ENCODE measurements around the gene FOXP2.
A peak's percentile ranks its signal among the peaks of the same experiment; 100 is the strongest.

The FOXP2 gene

DNA sequence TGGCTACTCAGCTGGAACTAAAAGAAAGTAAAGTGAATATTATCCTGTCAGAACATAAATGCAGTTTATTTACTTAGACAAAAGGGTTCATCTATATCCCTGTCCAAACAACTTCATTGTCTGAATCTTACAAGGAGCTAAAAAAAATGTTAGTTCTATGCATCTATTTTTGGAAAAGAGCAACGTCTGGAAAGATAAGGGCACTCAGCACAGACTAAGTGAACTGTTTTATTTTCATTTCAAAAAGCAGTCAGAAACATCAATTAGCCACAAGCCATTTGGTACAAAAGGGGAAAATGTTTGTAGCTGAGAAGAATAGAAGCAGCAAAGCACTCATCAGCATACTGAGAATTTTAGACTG is 245.5 kb downstream of the FOXP2 start:
- peaks cover 24% of the 10 kb centered on the region for H3K4me1 ChIP-seq (ENCODE audit: control insufficient read depth, insufficient read depth, low read length)
- no peaks in the 10 kb centered on the region for H3K9me3 ChIP-seq (ENCODE audit: control insufficient read depth, insufficient read depth, low read depth, low read length)
- no peaks in the 10 kb centered on the region for H3K36me3 ChIP-seq (ENCODE audit: control insufficient read depth in 2 of 2, insufficient read depth in 1 of 2, low read length in 2 of 2)
- no peak for TF ChIP-seq ZNF169 (tag by site-specific recombination; IDR thresholded peaks at IDR 0.05)
- TF ChIP-seq, protein P1, sequence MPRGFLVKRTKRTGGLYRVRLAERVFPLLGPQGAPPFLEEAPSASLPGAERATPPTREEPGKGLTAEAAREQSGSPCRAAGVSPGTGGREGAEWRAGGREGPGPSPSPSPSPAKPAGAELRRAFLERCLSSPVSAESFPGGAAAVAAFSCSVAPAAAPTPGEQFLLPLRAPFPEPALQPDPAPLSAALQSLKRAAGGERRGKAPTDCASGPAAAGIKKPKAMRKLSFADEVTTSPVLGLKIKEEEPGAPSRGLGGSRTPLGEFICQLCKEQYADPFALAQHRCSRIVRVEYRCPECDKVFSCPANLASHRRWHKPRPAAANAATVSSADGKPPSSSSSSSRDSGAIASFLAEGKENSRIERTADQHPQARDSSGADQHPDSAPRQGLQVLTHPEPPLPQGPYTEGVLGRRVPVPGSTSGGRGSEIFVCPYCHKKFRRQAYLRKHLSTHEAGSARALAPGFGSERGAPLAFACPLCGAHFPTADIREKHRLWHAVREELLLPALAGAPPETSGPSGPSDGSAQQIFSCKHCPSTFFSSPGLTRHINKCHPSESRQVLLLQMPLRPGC (tag by site-specific recombination; IDR thresholded peaks at IDR 0.05): no peak
- TF ChIP-seq ZNF239 (tag by site-specific recombination; IDR thresholded peaks at IDR 0.05): no peak
- TF ChIP-seq ZNF394 (tag by site-specific recombination; IDR thresholded peaks at IDR 0.05; ENCODE audit: borderline replicate concordance): no peak
- TF ChIP-seq ZNF645 (tag by site-specific recombination; IDR thresholded peaks at IDR 0.05): no peak
- TF ChIP-seq ZNF830 (tag by site-specific recombination; IDR thresholded peaks at IDR 0.05; ENCODE audit: low read depth): no peak
- no peak for TF ChIP-seq ZNF501 (tag by site-specific recombination; IDR thresholded peaks at IDR 0.05)
- no peak for TF ChIP-seq ZNF548 (tag by site-specific recombination; IDR thresholded peaks at IDR 0.05)
- TF ChIP-seq ZSCAN16 (tag by site-specific recombination; IDR thresholded peaks at IDR 0.05): no peak
- TF ChIP-seq ZNF184 (tag by site-specific recombination; IDR thresholded peaks at IDR 0.05): no peak
- no peak for TF ChIP-seq ZNF416 (tag by site-specific recombination; IDR thresholded peaks at IDR 0.05)
- TF ChIP-seq, protein P2, sequence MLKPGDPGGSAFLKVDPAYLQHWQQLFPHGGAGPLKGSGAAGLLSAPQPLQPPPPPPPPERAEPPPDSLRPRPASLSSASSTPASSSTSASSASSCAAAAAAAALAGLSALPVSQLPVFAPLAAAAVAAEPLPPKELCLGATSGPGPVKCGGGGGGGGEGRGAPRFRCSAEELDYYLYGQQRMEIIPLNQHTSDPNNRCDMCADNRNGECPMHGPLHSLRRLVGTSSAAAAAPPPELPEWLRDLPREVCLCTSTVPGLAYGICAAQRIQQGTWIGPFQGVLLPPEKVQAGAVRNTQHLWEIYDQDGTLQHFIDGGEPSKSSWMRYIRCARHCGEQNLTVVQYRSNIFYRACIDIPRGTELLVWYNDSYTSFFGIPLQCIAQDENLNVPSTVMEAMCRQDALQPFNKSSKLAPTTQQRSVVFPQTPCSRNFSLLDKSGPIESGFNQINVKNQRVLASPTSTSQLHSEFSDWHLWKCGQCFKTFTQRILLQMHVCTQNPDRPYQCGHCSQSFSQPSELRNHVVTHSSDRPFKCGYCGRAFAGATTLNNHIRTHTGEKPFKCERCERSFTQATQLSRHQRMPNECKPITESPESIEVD (tag by site-specific recombination; IDR thresholded peaks at IDR 0.05): peak; percentile 66
- no peak for TF ChIP-seq ZNF624 (tag by site-specific recombination; IDR thresholded peaks at IDR 0.05)
- peak; percentile 36; the same call in 1 of the 2 replicates for TF ChIP-seq ZNF843 (tag by site-specific recombination; IDR thresholded peaks at IDR 0.05)
- no peak for TF ChIP-seq ZNF600 (tag by site-specific recombination; IDR thresholded peaks at IDR 0.05)
- no peak for TF ChIP-seq ZBTB1 (tag by site-specific recombination; IDR thresholded peaks at IDR 0.05)
- TF ChIP-seq ZNF2 (tag by site-specific recombination; IDR thresholded peaks at IDR 0.05): no peak
- TF ChIP-seq ZNF223 (tag by site-specific recombination; IDR thresholded peaks at IDR 0.05): no peak
- no peak for TF ChIP-seq ZNF221 (tag by site-specific recombination; IDR thresholded peaks at IDR 0.05; ENCODE audit: borderline replicate concordance)
- no peak for TF ChIP-seq OVOL3 (tag by site-specific recombination; IDR thresholded peaks at IDR 0.05)
- TF ChIP-seq WT1 (tag by site-specific recombination; IDR thresholded peaks at IDR 0.05): peak; percentile 79
- TF ChIP-seq ZNF426 (tag by site-specific recombination; IDR thresholded peaks at IDR 0.05): no peak
- no peak for TF ChIP-seq ZNF544 (tag by site-specific recombination; IDR thresholded peaks at IDR 0.05)
- no peak for TF ChIP-seq ZNF560 (tag by site-specific recombination; IDR thresholded peaks at IDR 0.05; ENCODE audit: borderline replicate concordance)
- no peak for TF ChIP-seq ZNF37A (tag by site-specific recombination; IDR thresholded peaks at IDR 0.05)
- TF ChIP-seq SP7 (tag by site-specific recombination; IDR thresholded peaks at IDR 0.05): peak; percentile 5
- no peak for TF ChIP-seq ZNF266 (tag by site-specific recombination; IDR thresholded peaks at IDR 0.05; ENCODE audit: low read depth)
- peak; percentile 72 for TF ChIP-seq OSR2 (tag by site-specific recombination; IDR thresholded peaks at IDR 0.05)
- TF ChIP-seq, protein P3, sequence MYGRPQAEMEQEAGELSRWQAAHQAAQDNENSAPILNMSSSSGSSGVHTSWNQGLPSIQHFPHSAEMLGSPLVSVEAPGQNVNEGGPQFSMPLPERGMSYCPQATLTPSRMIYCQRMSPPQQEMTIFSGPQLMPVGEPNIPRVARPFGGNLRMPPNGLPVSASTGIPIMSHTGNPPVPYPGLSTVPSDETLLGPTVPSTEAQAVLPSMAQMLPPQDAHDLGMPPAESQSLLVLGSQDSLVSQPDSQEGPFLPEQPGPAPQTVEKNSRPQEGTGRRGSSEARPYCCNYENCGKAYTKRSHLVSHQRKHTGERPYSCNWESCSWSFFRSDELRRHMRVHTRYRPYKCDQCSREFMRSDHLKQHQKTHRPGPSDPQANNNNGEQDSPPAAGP (tag by site-specific recombination; IDR thresholded peaks at IDR 0.05): no peak
- TF ChIP-seq FEZF1 (tag by site-specific recombination; IDR thresholded peaks at IDR 0.05): peak; percentile 94
- TF ChIP-seq ZNF549 (tag by site-specific recombination; IDR thresholded peaks at IDR 0.05): no peak
- no peak for TF ChIP-seq ZNF174 (tag by site-specific recombination; IDR thresholded peaks at IDR 0.05)
- TF ChIP-seq ZNF211 (tag by site-specific recombination; IDR thresholded peaks at IDR 0.05; ENCODE audit: low read depth): no peak
- no peak for TF ChIP-seq ZNF660 (tag by site-specific recombination; IDR thresholded peaks at IDR 0.05)
- peak overlapping the region; percentile 65 for H3K27ac ChIP-seq (ENCODE audit: extremely low read depth, low read depth, low read length)
- ChIA-PET POLR2A (interaction anchor here (0.9 kb wide), 1 partner anchor 245 kb away, joined by 12 read pairs; no protein-coding TSS in a partner anchor), CTCF (interaction anchor here (0.6 to 4.6 kb wide), 4 partner anchors 233 to 578 kb away, joined by 3 to 39 read pairs (median 4); no protein-coding TSS in a partner anchor)
- H3K4me3 ChIP-seq (ENCODE audit: low read depth, low read length): no peak overlapping the region

Measured in HEK293 (cell line).